Fibroblast of lung (primary cell): ENCODE measurements around the gene BCL2. TPM values are rescaled to one million over a fixed set of nuclear protein-coding genes. Genes with fewer than 3 reads are reported as not detected.

ENCODE experiments used
- DNase-seq, 2 donors: peaks; one replicate each; pipeline versions ENCODE4 v3.0.0 to v3.0.0-alpha.2; 2010; ENCODE audit warnings: low read depth in 2 of 2
- H2AFZ ChIP-seq: 2 replicates; pipeline ENCODE4 v1.5.1; 2012; ENCODE audit warnings: low read length, control low read depth, inconsistent platforms
- H3K27ac ChIP-seq: 2 replicates; pipeline ENCODE4 v1.5.1; 2011; ENCODE audit warnings: low read length, control low read depth; ENCODE audit not compliant: insufficient read depth
- H3K27me3 ChIP-seq: 2 replicates; pipeline ENCODE4 v1.5.1; 2011; ENCODE audit warnings: mild to moderate bottlenecking, low read length; ENCODE audit not compliant: control insufficient read depth, insufficient read depth
- H3K36me3 ChIP-seq: 2 replicates; pipeline ENCODE4 v1.5.1; 2011; ENCODE audit warnings: low read length; ENCODE audit not compliant: control insufficient read depth, insufficient read depth
- H3K4me1 ChIP-seq: 2 replicates; pipeline ENCODE4 v1.5.1; 2011; ENCODE audit warnings: low read length; ENCODE audit not compliant: control insufficient read depth, insufficient read depth; ENCODE audit errors: extremely low read depth
- H3K4me2 ChIP-seq: 2 replicates; pipeline ENCODE4 v1.5.1; 2011; ENCODE audit warnings: low read length, control low read depth; ENCODE audit not compliant: insufficient read depth; ENCODE audit errors: extremely low read depth
- H3K4me3 ChIP-seq, 4 experiments: fragments of 200-600 bp in 1 of 4; sonication (generic) in 1 of 4; replicated peaks in 1 of 4; 2 replicates each; pipeline ENCODE4 v1.5.1; 2011 to 2016; ENCODE audit warnings: low read length in 4 of 4, low read depth in 3 of 4, mild to moderate bottlenecking in 3 of 4, control low read depth in 2 of 4, inconsistent platforms in 1 of 4, mixed read lengths in 1 of 4; ENCODE audit not compliant: insufficient read depth in 1 of 4; ENCODE audit errors: control extremely low read depth in 1 of 4
- H3K79me2 ChIP-seq: 2 replicates; pipeline ENCODE4 v1.5.1; 2012; ENCODE audit warnings: mild to moderate bottlenecking, low read length, inconsistent platforms; ENCODE audit not compliant: control insufficient read depth, insufficient read depth
- H3K9ac ChIP-seq: 2 replicates; pipeline ENCODE4 v1.5.1; 2011; ENCODE audit warnings: mild to moderate bottlenecking, low read length, control low read depth; ENCODE audit not compliant: insufficient read depth
- H3K9me3 ChIP-seq: 2 replicates; pipeline ENCODE4 v1.5.1; 2012; ENCODE audit warnings: low read depth, low read length; ENCODE audit not compliant: control insufficient read depth, insufficient read depth
- H4K20me1 ChIP-seq: 2 replicates; pipeline ENCODE4 v1.5.1; 2011; ENCODE audit warnings: low read length; ENCODE audit not compliant: control insufficient read depth, insufficient read depth; ENCODE audit errors: extremely low read depth
- CTCF ChIP-seq, 2 donors: IDR thresholded peaks in 1 of 2; conservative IDR thresholded peaks in 1 of 2; 1 replicate in 1 of 2; 2 replicates in 1 of 2; pipeline ENCODE4 v1.5.1; 2011 to 2012; ENCODE audit warnings: low read length in 2 of 2, control low read depth in 1 of 2, inconsistent platforms in 1 of 2, low read depth in 1 of 2, mild to moderate bottlenecking in 1 of 2
- EZH2 ChIP-seq: IDR thresholded peaks from 2 replicates; pipeline ENCODE4 v1.5.1; 2012; ENCODE audit warnings: low read length, control low read depth, mild to moderate bottlenecking; ENCODE audit errors: missing control alignments
- polyA plus RNA-seq, 2 donors: library from polyadenylated mRNA; depleted of rRNA in 1 of 2; stranded (reverse) in 1 of 2; unstranded in 1 of 2; fragments of >200 nt; gene quantifications; 2 replicates each; pipeline ENCODE4 v1.2.1, GENCODE V29; 2011 to 2012; ENCODE audit warnings: missing spikeins in 1 of 2
- total RNA-seq: library from RNA; depleted of rRNA; stranded (reverse); fragments of >200 nt; gene quantifications from 2 replicates; pipeline ENCODE4 v1.2.1, GENCODE V29; 2014

BCL2 gene
- total and polyA plus RNA-seq, 2 donors (not counting 1 experiment from before 2014, with no cell fraction given), result 1.5 to 3.6 TPM

- Histone ChIP-seq H3K79me2 (no peaks in the 10 kb centered on the region), H3K27me3 (no peaks in the 10 kb centered on the region), H3K4me1 (no peaks in the 10 kb centered on the region), H3K9me3 (no peaks in the 10 kb centered on the region), H3K27ac (no peak overlapping the region), H3K36me3 (no peaks in the 10 kb centered on the region), H3K4me2 (no peak overlapping the region), H4K20me1 (no peaks in the 10 kb centered on the region), H3K4me3 (no peak overlapping the region), H3K9ac (no peak overlapping the region), H2AFZ (no peak overlapping the region)
- DNase-seq, result no peak
- TF ChIP-seq EZH2 (no peak), CTCF (conservative IDR thresholded peaks at IDR 0.05 in 1 of 2, IDR thresholded peaks at IDR 0.05 in 1 of 2; ENCODE audit: low read depth in 1 of 2, low read length in 2 of 2) (no peak)
Observed at GRCh38 chr18:63087421-63088230, 231.9 kb downstream of the BCL2 start.

GRCh38 chr18:63085611-63086010, 234.0 kb downstream of the BCL2 start:
- H3K27me3 ChIP-seq, result no peaks in the 10 kb centered on the region
- no peaks in the 10 kb centered on the region for H3K4me1 ChIP-seq
- no peak overlapping the region for H3K4me3 ChIP-seq
- H3K27ac ChIP-seq, result no peak overlapping the region
- TF ChIP-seq EZH2 (no peak), CTCF (conservative IDR thresholded peaks at IDR 0.05 in 1 of 2, IDR thresholded peaks at IDR 0.05 in 1 of 2; ENCODE audit: low read depth in 1 of 2, low read length in 2 of 2) (no peak)
- no peaks in the 10 kb centered on the region for H3K79me2 ChIP-seq
- no peak for DNase-seq
- H3K4me2 ChIP-seq, result no peak overlapping the region
- H3K36me3 ChIP-seq, result no peaks in the 10 kb centered on the region
- H3K9me3 ChIP-seq, result no peaks in the 10 kb centered on the region
- H3K9ac ChIP-seq, result no peak overlapping the region
- no peak overlapping the region for H2AFZ ChIP-seq
- H4K20me1 ChIP-seq, result no peaks in the 10 kb centered on the region

- TF ChIP-seq EZH2, result no peak
- no peak for TF ChIP-seq CTCF (conservative IDR thresholded peaks at IDR 0.05 in 1 of 2, IDR thresholded peaks at IDR 0.05 in 1 of 2; ENCODE audit: low read depth in 1 of 2, low read length in 2 of 2)
- Histone ChIP-seq H3K9me3 (no peaks in the 10 kb centered on the region), H3K4me2 (no peak overlapping the region), H3K4me3 (no peak overlapping the region), H3K9ac (no peak overlapping the region), H3K4me1 (no peaks in the 10 kb centered on the region), H4K20me1 (no peaks in the 10 kb centered on the region), H3K27ac (no peak overlapping the region), H3K27me3 (no peaks in the 10 kb centered on the region), H2AFZ (no peak overlapping the region), H3K36me3 (no peaks in the 10 kb centered on the region), H3K79me2 (no peaks in the 10 kb centered on the region)
- no peak for DNase-seq
Observed at GRCh38 chr18:63084219-63084618, 235.3 kb downstream of the BCL2 start.
